Measurements from ENCODE around the gene EXOC6B.

EXOC6B gene

GRCh38 chr2:72825257-72826155 is at the start of gene EXOC6B:
EXOC6B (minus strand) TSS chr2:72826033.
- DNase-seq, result peak; percentile 95

- DNase-seq, result no peak
These were observed 46.0 kb upstream of the EXOC6B start for GRCh38 chr2:72871880-72872279.

GRCh38 chr2:72871060-72871459 is 45.2 kb upstream of the EXOC6B start:
- no peak for DNase-seq

DNA sequence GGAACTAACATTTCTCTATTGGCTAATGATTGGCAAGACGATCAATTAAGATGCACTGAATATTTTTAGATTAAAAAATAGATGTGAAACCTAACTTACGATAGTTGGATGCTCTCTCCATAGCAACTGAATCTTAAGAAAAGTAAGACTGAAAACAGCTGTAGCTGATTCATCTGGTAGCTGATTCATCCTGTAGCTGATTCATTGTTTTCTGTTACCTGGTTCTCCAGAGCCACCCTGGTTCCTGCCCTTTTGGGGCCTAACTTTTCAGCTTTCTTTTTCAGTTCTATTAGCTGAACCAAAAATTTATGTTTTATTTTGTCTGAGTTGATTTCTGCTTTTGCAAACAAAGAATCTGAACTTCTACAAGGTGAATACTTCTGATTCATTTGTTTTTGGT is 38.7 kb upstream of the EXOC6B start:
- DNase-seq, result no peak

DNA sequence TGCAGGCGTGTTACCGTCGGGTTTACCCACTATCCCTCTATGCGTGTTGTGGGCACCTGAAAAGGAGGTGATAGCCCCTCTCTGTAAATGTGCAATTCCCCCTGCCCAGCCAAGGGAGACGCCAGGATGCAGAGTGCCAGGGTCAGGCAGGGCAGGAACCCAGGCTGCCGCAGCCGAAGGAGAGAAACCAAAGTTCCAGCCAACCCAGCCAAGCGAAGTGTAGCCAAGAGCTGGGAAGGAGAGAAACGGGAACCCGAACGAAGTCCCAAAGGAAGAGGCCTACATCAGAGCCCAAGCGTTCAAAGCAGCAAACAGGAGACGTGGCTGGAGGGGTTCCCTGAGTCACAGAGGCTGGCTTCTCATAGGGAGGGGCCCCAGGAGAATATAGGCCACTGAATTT is 37.2 kb upstream of the EXOC6B start:
- DNase-seq, result no peak

DNA sequence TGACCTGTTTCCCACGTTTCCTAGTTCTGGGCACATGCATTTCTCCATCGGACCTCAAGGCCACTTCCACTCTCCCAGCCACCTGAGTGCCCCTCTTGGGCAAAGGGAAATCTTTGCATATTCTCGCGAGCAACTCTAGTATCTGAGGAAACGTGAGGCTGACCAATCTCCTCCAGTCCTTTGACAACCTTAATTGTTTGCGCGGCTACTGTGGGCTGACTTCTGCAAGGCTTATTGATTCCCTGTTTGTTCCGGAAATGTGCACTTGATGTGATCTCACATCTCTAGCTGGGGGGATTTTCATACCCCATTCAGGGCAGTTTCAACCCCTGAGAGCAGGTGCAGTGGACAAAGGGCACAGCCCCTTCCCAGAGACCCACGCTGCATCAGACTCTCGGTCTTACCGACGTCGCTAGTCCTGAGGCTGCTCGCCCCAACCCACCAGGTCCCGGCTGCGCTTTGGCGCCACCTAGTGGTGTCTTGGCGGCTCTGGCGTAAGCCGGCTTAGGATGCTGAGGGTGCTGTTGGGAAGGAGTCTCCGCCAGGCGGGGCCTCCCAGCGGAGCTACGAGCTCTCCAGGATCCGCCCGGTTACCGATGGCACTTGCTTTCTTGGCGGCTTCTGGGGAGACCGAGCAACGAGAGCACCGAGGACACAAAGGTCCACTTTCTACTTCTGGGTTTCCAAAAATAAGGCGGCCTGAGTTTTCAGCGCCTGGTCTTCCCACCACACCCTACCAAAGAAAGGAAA is 36.6 kb upstream of the EXOC6B start:
- DNase-seq, result peak; percentile 88

GRCh38 chr2:72859831-72860262 is 34.0 kb upstream of the EXOC6B start:
- DNase-seq, result no peak

DNA sequence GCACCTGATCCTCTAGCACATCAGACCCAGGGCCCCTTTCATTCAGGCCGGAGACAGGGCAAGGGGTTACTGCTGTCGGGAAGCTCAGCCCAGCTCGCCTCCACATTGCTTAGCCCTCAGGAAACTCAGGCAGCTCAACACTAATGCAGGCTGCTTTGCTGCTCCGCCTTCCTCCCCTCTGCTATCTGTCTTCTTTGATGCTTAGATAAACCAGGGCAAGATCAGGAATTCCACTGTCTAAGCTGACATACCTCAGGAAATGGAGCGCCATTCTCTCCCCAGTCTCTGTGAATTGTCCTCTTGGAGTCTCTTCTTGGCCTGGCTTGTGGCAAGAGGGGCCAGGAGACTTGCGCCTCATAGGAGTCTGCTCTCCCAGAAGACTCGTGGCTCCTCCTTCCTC is 25.5 kb upstream of the EXOC6B start:
- no peak for DNase-seq

GRCh38 chr2:72849138-72849462 is 23.3 kb upstream of the EXOC6B start:
- DNase-seq, result no peak

DNA sequence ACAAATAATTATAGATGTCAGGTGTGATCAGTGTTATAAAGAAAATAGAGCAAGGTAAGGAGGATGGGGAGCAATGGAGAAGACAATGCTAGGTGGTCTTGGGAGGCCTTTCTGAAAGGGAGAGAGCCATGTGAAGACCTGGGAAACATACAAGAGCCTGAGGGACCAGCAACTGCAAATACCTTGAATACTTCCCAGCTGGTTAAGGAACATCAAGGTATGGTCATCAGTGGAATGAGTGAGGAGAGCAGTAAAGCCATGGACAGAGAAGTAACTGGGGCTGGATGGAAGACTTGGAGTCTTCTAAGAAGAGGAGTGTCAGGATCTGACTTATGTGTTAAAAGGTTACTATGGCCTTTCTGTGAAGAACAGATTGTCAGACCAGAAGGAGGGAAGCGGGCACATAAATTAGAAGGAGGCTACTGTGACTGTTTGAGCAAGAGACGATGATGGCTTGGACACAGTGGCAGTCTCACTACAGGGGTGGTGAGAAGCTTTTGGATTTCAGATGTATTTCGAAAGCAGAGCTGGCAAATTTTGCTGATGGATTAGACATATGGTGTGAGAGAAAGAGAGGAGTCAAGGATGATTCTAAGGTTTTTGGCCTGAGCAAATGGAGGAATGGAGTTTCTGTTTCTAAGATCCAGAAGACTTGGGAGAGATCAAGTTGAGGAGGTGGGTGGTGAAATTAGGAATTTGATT is 22.8 kb upstream of the EXOC6B start:
- no peak for DNase-seq

GRCh38 chr2:72847534-72848315 is 21.9 kb upstream of the EXOC6B start:
- DNase-seq, result no peak

DNA sequence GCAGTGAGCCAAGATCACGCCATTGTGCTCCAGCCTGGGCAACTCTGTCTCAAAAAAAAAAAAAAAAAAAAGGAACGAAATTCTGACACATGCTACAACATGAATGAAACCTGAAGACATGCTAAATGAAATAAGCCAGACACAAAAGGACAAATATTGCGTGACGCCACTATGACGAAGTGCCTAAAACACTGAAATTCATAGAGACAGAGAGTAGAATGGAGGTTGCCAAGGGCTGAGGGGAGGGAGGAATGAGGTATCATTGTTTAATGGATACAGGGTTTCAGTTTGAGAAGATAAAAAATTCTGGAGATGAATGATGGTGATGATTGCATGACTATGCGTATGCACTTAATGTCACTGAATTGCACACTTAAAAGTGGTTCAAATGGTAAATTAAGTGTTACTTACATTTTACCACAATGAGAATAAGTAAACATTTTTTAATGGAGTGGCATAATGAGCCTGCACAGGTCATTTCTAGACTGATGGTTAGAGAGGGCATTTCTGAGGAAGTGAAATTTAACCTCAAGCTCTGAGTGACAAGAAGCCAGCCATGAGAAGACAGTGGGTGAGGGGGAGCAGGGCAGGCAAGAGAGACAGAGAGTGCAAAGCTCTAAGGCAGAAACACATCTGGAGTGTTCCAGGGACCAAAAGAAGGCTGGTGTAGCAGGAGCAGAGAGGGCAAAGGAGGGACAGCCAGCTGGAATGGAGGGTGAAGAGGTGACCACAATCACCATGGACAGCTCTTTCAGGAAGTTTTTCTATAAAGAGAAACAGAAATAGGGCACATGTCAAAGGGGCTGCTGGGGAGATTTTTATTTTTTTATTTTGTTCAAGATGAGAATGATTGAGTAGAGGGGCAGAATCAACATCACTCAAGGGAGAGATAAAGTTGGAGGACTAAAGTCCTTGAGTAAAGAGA is 20.6 kb upstream of the EXOC6B start:
- DNase-seq, result no peak

- DNase-seq, result no peak
These were observed 17.5 kb upstream of the EXOC6B start for GRCh38 chr2:72843301-72843700.

DNA sequence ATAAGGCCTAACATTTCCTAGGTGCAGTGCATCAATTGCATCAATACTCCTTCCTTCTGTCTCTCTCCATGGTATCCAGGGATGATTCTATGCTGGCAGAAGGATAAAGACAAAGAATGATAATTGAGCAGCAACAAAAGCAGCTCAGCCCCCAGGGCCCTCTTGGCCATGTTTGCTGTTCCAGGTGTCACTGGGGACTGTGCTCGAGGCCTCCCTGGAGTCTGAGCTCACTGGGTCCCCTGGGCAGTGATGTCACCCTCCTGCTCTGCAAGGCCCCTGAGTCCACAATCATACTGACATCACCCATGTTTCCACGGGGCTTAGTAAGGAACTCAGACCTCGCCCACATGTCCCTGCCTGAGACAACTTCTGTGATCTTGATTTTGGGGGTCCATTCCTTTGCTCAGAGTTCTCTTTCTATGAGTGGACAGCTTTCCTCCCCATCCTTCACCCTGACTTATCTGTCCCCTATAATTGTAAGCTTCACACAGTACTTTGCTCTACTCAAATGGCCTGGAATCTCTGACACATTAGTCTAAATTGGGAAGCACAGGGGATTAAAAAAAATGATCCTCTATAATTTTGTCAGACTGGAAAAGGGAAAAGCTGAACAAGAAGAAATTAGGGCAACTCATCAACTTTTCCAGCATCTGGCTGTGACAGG is 15.8 kb upstream of the EXOC6B start:
- no peak for DNase-seq

- no peak for DNase-seq
These were observed 14.2 kb upstream of the EXOC6B start for GRCh38 chr2:72840066-72840465.

DNA sequence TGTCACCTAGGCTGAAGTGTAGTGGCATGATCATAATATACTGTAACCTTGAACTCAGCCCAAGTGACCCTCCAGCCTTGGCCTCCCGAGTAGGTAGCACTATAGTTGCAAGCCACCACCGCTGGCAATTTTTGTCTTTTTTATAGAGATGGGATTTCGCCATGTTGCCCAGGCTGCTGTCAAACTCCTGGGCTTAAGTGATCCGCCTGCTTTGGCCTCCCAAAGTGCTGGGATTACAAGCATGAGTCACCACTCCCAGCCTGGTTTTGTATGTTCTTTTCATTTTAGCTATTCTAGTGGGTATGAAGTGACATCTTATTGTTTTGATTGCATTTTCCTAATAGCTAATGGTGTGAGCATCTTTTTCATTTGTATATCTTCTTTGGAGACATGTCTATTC is 11.3 kb upstream of the EXOC6B start:
- no peak for DNase-seq

GRCh38 chr2:72835403-72835802 is 9.6 kb upstream of the EXOC6B start:
- no peak for DNase-seq

- DNase-seq, result no peak
These were observed 8.8 kb upstream of the EXOC6B start for GRCh38 chr2:72834596-72834995.

GRCh38 chr2:72833084-72833714 is 7.4 kb upstream of the EXOC6B start:
- DNase-seq, result no peak

- no peak for DNase-seq
These were observed 4.4 kb upstream of the EXOC6B start for GRCh38 chr2:72830273-72830672.

Data from left hindlimb (tissue), 1 donor.